Natural killer cell (primary cell): ENCODE data around the gene SNX8. TPM values are rescaled to one million over a fixed set of nuclear protein-coding genes. Genes with fewer than 3 reads are reported as not detected.
A peak's percentile ranks its signal among the peaks of the same experiment; 100 is the strongest.

Source experiments
- ATAC-seq, 3 donors: fragments of 150-1000 bp in 2 of 3; fragments of 200-7000 bp in 1 of 3; cut with Tn5 transposase; 1 replicate in 1 of 3; 2 replicates in 2 of 3; pipeline ENCODE4 v1.10.0; 2021; ENCODE audit warnings: mild to moderate bottlenecking in 2 of 3, moderate library complexity in 2 of 3
- DNase-seq, 2 donors: peaks; one replicate each; pipeline versions ENCODE4 v3.0.0 to v3.0.0-alpha.2; 2013 to 2021; ENCODE audit warnings: mixed read lengths in 1 of 2
- H3K27ac ChIP-seq: one replicate; pipeline ENCODE4 v1.5.1; 2013; ENCODE audit warnings: mild to moderate bottlenecking, low read length
- H3K27me3 ChIP-seq: one replicate; pipeline ENCODE4 v1.6.1; 2013; ENCODE audit warnings: low read length; ENCODE audit not compliant: control insufficient read depth, insufficient read depth
- H3K36me3 ChIP-seq: one replicate; pipeline ENCODE4 v1.6.1; 2013; ENCODE audit warnings: low read length; ENCODE audit not compliant: control insufficient read depth, insufficient read depth
- H3K4me1 ChIP-seq: one replicate; pipeline ENCODE4 v1.6.1; 2013; ENCODE audit warnings: low read length; ENCODE audit not compliant: control insufficient read depth, insufficient read depth
- H3K4me3 ChIP-seq: one replicate; pipeline ENCODE4 v1.5.1; 2013; ENCODE audit warnings: low read length
- H3K9me3 ChIP-seq: one replicate; pipeline ENCODE4 v1.6.1; 2013; ENCODE audit warnings: low read length; ENCODE audit not compliant: control insufficient read depth, insufficient read depth
- H3K27ac Mint-ChIP-seq, 2 donors: one replicate each; pipeline ENCODE4 v1.8.0; 2022; ENCODE audit warnings: mild to moderate bottlenecking in 2 of 2, mixed read lengths in 2 of 2, moderate library complexity in 1 of 2
- H3K27me3 Mint-ChIP-seq, 2 donors: one replicate each; pipeline ENCODE4 v1.8.0; 2022; ENCODE audit warnings: low read depth in 2 of 2, mixed read lengths in 2 of 2
- H3K36me3 Mint-ChIP-seq: one replicate; pipeline ENCODE4 v1.8.0; 2022; ENCODE audit warnings: mixed read lengths
- H3K4me1 Mint-ChIP-seq, 2 donors: one replicate each; pipeline ENCODE4 v1.8.0; 2022; ENCODE audit warnings: mixed read lengths in 2 of 2
- H3K4me3 Mint-ChIP-seq: one replicate; pipeline ENCODE4 v1.8.0; 2022; ENCODE audit warnings: mild to moderate bottlenecking, moderate library complexity, mixed read lengths
- H3K9me3 Mint-ChIP-seq, 2 donors: one replicate each; pipeline ENCODE4 v1.8.0; 2022; ENCODE audit warnings: mixed read lengths in 2 of 2
- WGBS: methylation state at CpG from one replicate; pipeline ENCODE4 v1.1.7; 2013; ENCODE audit warnings: missing lambda C conversion rate; ENCODE audit not compliant: insufficient coverage; 5-methylcytosine and 5-hydroxymethylcytosine counted together
- intact Hi-C: fragments of 100-400 bp; cut with micrococcal nuclease; formaldehyde crosslinking; loops from one replicate; pipeline ENCODE4 v1.14.2; 2022
- total RNA-seq, 4 donors: library from RNA; stranded (reverse); fragments of 120-200 nt in 1 of 4; gene quantifications; one replicate each; pipeline versions ENCODE4 v1.2.3 to v1.2.4, GENCODE V29; 2013 to 2022
- TF ChIP-seq, protein P1 (sequence below): fragments of 200-600 bp; IDR thresholded peaks from one replicate; pipeline ENCODE4 v1.8.0; 2022; ENCODE audit warnings: antibody characterized with exemption

Gene SNX8
- total RNA-seq, 3 donors from 2014 or later (not counting 1 experiment from before 2014, with no cell fraction given) = 8.3 to 15.7 (median 12.6) TPM

GRCh38 chr7:2204446-2204845 is 109.8 kb downstream of the SNX8 start:
- ATAC-seq = no peak
- no peaks in the 10 kb centered on the region for H3K27me3 Mint-ChIP-seq
- no peak overlapping the region for H3K4me3 ChIP-seq
- no peak overlapping the region for H3K4me3 Mint-ChIP-seq
- no peak for DNase-seq
- TF ChIP-seq, protein P1, sequence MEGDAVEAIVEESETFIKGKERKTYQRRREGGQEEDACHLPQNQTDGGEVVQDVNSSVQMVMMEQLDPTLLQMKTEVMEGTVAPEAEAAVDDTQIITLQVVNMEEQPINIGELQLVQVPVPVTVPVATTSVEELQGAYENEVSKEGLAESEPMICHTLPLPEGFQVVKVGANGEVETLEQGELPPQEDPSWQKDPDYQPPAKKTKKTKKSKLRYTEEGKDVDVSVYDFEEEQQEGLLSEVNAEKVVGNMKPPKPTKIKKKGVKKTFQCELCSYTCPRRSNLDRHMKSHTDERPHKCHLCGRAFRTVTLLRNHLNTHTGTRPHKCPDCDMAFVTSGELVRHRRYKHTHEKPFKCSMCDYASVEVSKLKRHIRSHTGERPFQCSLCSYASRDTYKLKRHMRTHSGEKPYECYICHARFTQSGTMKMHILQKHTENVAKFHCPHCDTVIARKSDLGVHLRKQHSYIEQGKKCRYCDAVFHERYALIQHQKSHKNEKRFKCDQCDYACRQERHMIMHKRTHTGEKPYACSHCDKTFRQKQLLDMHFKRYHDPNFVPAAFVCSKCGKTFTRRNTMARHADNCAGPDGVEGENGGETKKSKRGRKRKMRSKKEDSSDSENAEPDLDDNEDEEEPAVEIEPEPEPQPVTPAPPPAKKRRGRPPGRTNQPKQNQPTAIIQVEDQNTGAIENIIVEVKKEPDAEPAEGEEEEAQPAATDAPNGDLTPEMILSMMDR = no peak
- no peak overlapping the region for H3K27ac ChIP-seq
- H3K27ac Mint-ChIP-seq = no peak overlapping the region
- H3K9me3 Mint-ChIP-seq = no peaks in the 10 kb centered on the region
- peaks cover 13% of the 10 kb centered on the region for H3K36me3 ChIP-seq
- H3K4me1 ChIP-seq = no peaks in the 10 kb centered on the region
- H3K9me3 ChIP-seq = no peaks in the 10 kb centered on the region
- H3K27me3 ChIP-seq = no peaks in the 10 kb centered on the region
- 95% methylated on average over 11 of the region's 11 CpGs for WGBS
- intact Hi-C loops = no loop called here
- H3K4me1 Mint-ChIP-seq = peaks cover 0 to 5% of the 10 kb centered on the region in 2 donors
- H3K36me3 Mint-ChIP-seq = no peaks in the 10 kb centered on the region

DNA sequence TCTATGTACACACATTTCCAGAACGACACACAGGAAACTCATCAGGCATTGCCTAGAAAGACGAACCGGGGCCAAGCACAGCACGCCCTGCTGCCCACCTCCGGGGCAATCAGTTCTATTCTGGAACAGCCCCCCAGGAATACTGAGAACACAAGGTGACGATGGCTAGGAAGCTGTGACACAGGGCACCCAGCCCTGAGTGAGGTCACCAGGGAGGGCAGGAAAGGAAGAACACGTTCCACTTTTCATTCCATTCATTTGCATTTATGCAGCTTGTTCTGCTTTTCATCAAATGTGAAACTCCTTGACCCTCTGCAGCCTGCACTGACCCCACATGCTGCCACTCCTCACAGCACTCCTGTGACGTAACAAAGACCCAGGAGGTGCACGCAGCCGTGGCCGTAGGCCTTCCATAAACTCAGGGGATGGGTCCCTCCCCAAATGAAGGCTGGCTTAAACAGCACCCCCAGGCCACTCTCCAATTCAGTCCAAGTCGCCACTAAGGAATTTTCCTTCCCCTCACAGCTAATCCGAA is 110.4 kb downstream of the SNX8 start:
- Mint-ChIP-seq H3K9me3 (no peaks in the 10 kb centered on the region), H3K4me3 (no peak overlapping the region), H3K27ac (no peak overlapping the region), H3K27me3 (no peaks in the 10 kb centered on the region), H3K36me3 (no peaks in the 10 kb centered on the region), H3K4me1 (peaks cover 0 to 2% of the 10 kb centered on the region in 2 donors)
- 84% methylated on average over 13 of the region's 13 CpGs for WGBS
- H3K4me3 ChIP-seq = no peak overlapping the region
- H3K27me3 ChIP-seq = no peaks in the 10 kb centered on the region
- H3K4me1 ChIP-seq = no peaks in the 10 kb centered on the region
- H3K9me3 ChIP-seq = no peaks in the 10 kb centered on the region
- intact Hi-C loops = no loop called here
- no peak overlapping the region for H3K27ac ChIP-seq
- no peak for DNase-seq
- ATAC-seq = peak in 1 of 3 donors; percentile 21
- TF ChIP-seq, protein P1 = no peak
- peaks cover 13% of the 10 kb centered on the region for H3K36me3 ChIP-seq

GRCh38 chr7:2202901-2203765 is 111.1 kb downstream of the SNX8 start:
- H3K4me3 Mint-ChIP-seq = no peak overlapping the region
- no peak for DNase-seq
- ATAC-seq = no peak
- Histone ChIP-seq H3K27ac (no peak overlapping the region), H3K4me3 (no peak overlapping the region), H3K27me3 (no peaks in the 10 kb centered on the region), H3K4me1 (no peaks in the 10 kb centered on the region), H3K36me3 (peaks cover 16% of the 10 kb centered on the region), H3K9me3 (no peaks in the 10 kb centered on the region)
- no peak overlapping the region for H3K27ac Mint-ChIP-seq
- H3K27me3 Mint-ChIP-seq = no peaks in the 10 kb centered on the region
- no peaks in the 10 kb centered on the region for H3K4me1 Mint-ChIP-seq
- no peaks in the 10 kb centered on the region for H3K9me3 Mint-ChIP-seq
- intact Hi-C loops = no loop called here
- 95% methylated on average over 20 of the region's 20 CpGs for WGBS
- TF ChIP-seq, protein P1 = no peak
- no peaks in the 10 kb centered on the region for H3K36me3 Mint-ChIP-seq
